ENCODE data around the gene POLD4. TPM values are rescaled to one million over a fixed set of nuclear protein-coding genes. Genes with fewer than 3 reads are reported as not detected.

POLD4 gene
- total RNA-seq, 2 donors from 2014 or later = 82.1 to 103 TPM

DNA sequence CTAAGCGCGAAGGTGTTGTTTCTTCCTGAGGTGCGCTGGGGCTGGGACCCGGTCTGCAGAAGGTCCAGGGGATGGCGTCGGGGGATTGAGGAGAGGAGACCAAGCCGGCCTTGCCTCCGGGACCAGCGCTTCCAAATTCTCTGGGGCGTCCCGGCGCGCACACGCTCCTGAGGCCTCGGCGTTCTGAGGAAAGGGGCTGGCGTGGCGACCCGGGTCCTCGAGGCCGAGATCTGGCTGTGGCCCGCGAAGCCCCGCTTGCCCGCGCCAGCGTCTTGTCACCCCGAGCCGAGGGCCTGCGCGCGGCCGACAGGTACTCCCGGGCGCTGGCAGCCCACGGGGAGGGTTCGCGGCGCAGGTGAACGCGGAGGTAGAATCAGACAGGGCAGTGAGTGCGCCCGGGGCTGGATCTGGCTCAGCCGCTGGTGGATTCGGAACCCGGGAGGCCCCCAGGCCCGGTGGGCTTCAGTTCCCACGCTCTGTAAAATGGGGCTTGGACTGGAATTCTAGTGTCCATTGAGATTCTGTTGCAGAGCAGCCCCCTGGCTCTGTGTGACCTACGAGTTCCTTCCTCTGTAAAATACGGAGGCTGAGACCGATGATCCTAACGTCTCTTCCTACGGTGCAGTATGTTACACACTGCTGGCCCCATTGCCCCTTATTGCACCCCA is 35.3 kb downstream of the POLD4 start:
- H3K4me1 ChIP-seq = peaks cover 10% of the 10 kb centered on the region
- no peaks in the 10 kb centered on the region for H3K36me3 ChIP-seq (replicated peaks in 1 of 2; ENCODE audit: insufficient read depth in 1 of 2, low read depth in 2 of 2)
- TF ChIP-seq CTCF (IDR thresholded peaks at IDR 0.05) (no peak), POLR2A (IDR thresholded peaks at IDR 0.05) (no peak)
- WGBS, 2 donors = 1% methylated on average over 19 to 53 of the region's 53 CpGs
- H3K27me3 ChIP-seq = no peaks in the 10 kb centered on the region
- peak overlapping the region; percentile 63 to 95 (median 85) for H3K27ac ChIP-seq
- no peaks in the 10 kb centered on the region for H3K9me3 ChIP-seq
- ATAC-seq (peak; percentile 43), DNase-seq (peak in 3 of 4 donors; percentile 55 to 63 (median 58))
- H3K4me3 ChIP-seq = peak overlapping the region; percentile 70 to 82
- intact Hi-C loops (cut with DNase I) = no loop called here

GRCh38 chr11:67317205-67317887 is 36.0 kb downstream of the POLD4 start:
- Histone ChIP-seq H3K4me1 (peaks cover 13% of the 10 kb centered on the region), H3K27me3 (no peaks in the 10 kb centered on the region), H3K27ac (peak overlapping the region; percentile 76 to 95 (median 88)), H3K36me3 (replicated peaks in 1 of 2; ENCODE audit: insufficient read depth in 1 of 2, low read depth in 2 of 2) (no peaks in the 10 kb centered on the region), H3K9me3 (no peaks in the 10 kb centered on the region), H3K4me3 (peak overlapping the region; percentile 70 to 82)
- ATAC-seq (peak; percentile 94), DNase-seq (peak; percentile 97 to 99 (median 98))
- TF ChIP-seq CTCF (IDR thresholded peaks at IDR 0.05) = peak; percentile 80 to 100 (median 99)
- peak; percentile 30 to 75 (median 69) for TF ChIP-seq POLR2A (IDR thresholded peaks at IDR 0.05)
- intact Hi-C loops (cut with DNase I) = no loop called here
- 0 to 1% methylated on average over 43 to 55 of the region's 55 CpGs for WGBS, 2 donors

DNA sequence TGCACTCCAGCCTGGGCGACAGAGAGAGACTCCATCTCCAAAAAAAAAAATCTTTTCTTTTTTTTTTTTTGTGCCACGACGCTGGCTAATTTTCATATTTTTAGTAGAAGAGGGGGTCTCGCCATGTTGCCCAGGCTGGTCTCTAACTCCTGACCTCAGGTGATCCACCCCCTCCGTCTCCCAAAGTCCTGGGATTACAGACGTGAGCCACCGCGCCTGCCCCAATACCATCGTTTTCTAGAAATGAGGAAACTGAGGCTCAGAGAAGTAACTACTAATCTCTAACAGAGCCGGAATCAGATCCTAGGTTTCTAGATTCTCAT is 36.5 kb downstream of the POLD4 start:
- no peak for ATAC-seq
- DNase-seq = no peak
- intact Hi-C loops (cut with DNase I) = no loop called here
- H3K27ac ChIP-seq = peak overlapping the region; percentile 76 to 95 (median 88)
- peak overlapping the region; percentile 70 to 82 for H3K4me3 ChIP-seq
- TF ChIP-seq CTCF (IDR thresholded peaks at IDR 0.05) (no peak), POLR2A (IDR thresholded peaks at IDR 0.05) (no peak)
- H3K36me3 ChIP-seq (replicated peaks in 1 of 2; ENCODE audit: insufficient read depth in 1 of 2, low read depth in 2 of 2) = no peaks in the 10 kb centered on the region
- WGBS, 2 donors = 0% methylated on average over 9 to 10 of the region's 10 CpGs
- H3K9me3 ChIP-seq = no peaks in the 10 kb centered on the region
- H3K4me1 ChIP-seq = peaks cover 14% of the 10 kb centered on the region
- no peaks in the 10 kb centered on the region for H3K27me3 ChIP-seq

- DNase-seq (no peak), ATAC-seq (no peak)
- no peaks in the 10 kb centered on the region for H3K27me3 ChIP-seq
- intact Hi-C loops (cut with DNase I) = no loop called here
- H3K27ac ChIP-seq = no peak overlapping the region
- no peaks in the 10 kb centered on the region for H3K36me3 ChIP-seq (replicated peaks in 1 of 2; ENCODE audit: insufficient read depth in 1 of 2, low read depth in 2 of 2)
- H3K9me3 ChIP-seq = no peaks in the 10 kb centered on the region
- no peak for TF ChIP-seq CTCF (IDR thresholded peaks at IDR 0.05)
- TF ChIP-seq POLR2A (IDR thresholded peaks at IDR 0.05) = no peak
- H3K4me1 ChIP-seq = peaks cover 14% of the 10 kb centered on the region
- 70 to 77% methylated on average over 9 of the region's 9 CpGs for WGBS, 2 donors
- no peak overlapping the region for H3K4me3 ChIP-seq
These were observed 37.9 kb downstream of the POLD4 start for GRCh38 chr11:67315325-67315909.
